ENCODE data around the gene PRKCE.
"Not testable (repeated sequence)": the region's sequence is repeated elsewhere in the genome, so short reads cannot be mapped to it uniquely, and the experiment has no call there.

The PRKCE gene

DNA sequence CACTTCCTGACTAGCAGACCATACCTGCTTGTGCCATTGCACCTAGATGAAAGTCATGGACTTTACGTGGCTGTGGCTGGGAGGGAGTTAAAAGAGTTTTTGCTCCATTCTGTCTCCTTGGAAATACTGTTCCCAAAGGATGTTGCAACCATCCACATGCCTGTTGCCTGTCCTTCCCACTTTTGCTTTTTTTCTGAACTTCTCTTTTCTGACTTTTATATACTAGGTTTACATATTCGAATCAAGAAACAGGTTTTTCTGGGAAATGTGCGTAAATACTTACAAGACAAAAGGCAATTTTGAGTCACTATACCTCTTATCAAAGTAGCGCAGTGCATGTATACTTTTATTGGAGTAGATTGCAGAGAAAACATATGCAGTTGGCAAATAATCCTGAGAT, 244.8 kb downstream of the PRKCE start:
- DNase-seq: no peak

DNA sequence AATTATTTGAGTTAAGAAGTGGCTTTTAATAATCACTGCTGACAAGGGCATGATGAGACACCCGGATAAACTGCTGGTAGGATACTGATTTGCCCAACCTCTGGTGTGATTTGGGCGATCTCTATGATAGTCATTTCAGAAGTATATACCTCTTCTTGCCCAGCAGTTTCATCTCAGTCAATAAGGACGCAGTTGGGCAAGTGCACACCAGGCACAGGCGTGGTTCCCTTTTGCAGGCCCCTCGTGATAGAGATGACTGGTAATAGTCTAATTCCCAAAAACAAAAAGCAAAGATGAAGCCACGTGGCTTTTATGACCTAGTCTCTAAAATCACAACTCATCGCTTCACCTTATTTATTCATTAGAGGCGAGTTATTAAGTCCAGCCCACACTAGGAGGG, 246.4 kb downstream of the PRKCE start:
- no peak for DNase-seq

DNA sequence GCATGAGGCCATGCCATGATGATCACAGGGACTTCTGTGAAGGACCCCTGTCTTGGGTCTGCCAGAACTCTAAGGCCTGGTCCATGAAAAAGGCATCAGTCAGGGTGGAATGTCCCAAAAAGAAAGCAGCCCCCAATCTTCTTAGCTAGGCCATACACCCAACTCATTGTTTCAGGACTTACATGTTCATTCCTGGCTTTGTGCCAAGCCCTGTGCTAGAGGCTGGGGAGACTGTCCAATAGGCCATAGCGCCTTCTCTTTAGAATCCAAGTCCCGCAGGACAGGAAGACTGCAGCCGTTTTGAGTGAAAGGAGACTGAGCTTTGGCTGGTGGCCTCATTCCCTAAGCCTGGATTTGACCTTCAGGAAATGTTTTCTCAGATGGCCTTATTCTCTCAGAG, 247.3 kb downstream of the PRKCE start:
- peak; percentile 23 for DNase-seq

DNA sequence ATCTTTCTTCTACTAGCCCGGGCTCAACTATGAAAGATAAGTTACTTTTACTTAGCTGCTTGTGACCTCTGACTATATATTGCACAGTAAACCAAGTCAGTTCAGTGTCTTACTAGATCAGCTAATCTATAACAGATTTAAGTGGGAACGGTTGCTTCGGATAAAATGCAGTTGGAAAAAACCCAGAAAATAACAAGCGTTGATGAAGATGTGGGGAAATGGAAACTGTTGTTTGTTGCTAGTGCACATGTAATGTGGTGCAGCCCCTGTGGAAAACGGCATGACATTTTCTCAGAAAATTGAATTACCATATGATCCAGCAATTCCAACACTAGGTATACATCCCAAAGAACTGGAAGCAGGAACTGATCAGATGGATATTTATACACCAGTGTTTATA, 248.5 kb downstream of the PRKCE start:
- DNase-seq: no peak

DNA sequence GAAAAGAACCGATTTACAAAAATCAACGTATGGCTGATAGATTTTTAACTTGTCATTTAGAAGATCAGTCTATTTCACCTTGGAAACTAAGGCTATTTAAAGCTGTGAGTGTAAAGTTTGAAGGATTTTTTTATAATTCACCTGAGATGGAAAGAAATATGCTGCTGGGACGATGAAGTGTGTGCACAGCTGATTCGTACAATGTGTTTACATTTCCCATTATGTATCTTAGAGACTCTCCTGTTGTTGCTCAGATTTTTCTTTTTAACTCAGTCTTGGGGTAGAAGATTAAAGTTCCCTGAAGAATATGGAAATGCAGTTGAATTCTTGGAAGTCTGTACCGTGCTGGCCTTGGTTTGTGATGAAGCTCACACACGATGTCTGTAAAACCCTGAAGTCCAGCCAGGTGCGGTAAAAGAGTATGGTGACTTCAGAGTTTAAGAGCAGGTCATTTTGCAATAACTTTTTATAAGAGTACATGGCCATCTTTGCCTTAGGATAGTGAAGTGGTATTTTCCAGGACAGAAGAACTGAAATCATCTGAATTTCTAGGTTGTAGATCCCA, 250.1 kb downstream of the PRKCE start:
- DNase-seq: no peak

DNA sequence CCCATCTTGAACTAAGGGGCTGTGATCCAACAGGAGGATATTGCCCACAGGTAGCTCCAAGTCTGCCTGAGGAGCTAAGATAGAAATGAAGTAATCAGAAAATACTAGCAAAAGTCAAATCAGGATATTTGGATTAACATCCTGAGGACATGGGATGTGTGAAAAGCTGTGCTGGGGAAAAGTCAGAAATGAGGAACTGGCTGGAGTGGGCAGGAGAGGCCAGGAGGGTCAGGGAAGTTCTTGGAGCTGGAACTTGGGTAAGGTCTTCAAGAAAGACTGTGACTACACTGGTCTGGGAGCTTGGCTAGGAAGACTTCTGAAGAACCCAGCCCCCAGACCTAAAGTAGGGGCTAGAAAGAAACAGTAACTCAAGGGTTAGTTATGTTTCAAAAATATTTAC, 250.9 kb downstream of the PRKCE start:
- no peak for DNase-seq

DNA sequence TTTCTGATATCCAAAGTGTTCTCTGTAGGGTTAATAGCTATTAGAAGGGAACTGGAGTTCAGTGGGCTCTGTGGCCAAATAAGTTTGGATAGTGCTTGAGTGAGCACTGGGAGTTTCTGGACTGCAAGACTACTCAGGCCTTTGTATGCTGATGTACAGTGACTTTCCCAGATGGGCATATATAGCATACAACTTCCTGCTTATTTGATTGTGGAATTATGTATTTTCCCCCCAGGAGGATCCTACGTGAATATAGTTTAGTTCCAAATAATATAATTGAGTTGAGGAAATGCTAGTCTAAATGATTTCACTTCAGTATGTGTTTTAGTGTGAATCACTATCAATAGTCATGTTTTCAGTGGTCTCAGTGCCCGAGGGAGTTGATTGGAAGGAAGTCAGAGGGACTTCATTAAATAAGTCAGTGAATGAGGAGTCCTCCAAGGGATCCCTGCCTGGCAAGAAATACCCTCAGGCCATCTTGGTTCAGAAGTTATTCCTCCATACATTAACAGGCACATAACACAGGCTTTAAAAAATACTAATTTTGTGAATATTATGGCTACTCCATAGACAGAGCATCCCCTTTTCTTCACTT, 251.4 kb downstream of the PRKCE start:
- peak; percentile 45 for DNase-seq

DNA sequence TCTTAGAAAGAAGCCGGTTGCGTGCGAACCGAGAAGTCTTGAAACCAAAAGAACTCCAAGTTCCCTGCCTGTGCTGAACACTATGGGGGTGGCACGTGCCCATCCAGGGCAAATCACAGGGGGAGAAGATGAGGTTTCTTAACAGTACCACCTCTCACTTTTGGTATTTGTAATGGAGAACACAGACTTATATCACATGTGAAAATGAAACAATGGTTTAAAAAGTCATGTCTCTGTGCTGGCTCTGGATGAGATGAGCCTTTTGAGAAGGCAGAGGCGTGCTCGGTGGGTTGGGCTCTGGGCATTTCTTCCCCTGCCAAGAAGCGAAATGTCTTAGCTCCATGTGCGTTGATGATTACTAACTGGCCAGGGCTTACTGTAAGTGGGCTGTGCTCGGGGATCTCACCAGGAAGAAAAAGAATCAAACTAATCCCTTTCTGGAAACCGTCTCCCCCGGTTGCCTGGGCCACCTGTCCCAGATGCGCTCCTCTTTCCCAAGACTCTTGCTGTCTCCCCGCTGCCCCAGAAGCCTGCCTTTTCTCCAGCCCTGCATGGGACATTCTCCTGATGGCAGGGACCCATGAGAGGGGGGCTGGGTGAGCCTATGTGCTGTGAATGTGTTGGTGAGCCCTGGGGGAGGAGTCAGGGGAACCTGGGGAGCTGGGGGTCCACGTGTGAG, 252.9 kb downstream of the PRKCE start:
- DNase-seq: no peak

DNA sequence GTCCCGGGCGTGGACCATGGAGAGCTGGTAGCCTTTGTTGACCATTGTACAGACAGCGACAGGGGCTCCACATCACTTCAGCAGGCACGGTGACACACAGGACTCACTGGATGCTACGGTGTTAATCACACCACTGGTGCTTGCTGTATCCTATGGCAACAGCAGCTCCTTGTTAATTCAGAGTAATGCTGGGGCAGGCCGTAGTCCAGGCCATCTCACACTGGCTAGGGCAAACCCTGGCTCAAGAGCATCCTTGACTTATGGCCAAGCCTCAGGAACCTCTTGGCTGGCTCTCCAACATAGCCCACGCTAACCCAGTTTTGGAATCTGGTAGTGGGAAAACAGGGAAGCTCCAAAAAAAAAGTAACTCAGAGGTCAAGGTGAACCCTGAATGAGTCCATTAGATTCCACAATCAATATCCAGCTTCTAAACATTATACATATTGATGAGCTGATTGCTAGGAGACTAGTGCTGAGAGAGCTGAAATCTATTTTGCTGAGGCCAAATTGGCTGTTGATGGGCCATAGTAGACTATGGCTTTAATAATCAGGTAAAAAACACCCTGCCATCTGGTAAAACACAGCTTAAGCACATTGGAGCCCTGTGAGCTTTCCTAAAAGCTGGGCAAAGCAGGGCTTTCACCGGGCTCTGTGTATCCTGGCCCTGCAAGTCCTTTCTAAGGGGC, 253.6 kb downstream of the PRKCE start:
- DNase-seq: no peak

DNA sequence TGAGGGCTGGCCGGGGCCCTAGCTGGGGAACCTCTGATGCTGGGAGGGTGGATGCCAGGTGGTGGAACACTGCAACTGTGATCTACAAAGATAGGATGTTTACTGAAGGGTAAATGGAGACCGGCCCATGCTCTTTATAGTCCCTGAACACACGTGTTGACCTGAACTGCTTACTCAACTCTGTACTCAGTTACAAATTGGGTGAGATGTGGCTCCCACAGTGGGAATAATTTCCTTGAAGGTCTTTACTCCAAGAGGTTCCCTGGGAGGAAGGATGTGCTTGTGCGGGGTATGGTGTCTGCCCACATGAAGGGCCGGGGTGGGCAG, 254.1 kb downstream of the PRKCE start:
- no peak for DNase-seq

DNA sequence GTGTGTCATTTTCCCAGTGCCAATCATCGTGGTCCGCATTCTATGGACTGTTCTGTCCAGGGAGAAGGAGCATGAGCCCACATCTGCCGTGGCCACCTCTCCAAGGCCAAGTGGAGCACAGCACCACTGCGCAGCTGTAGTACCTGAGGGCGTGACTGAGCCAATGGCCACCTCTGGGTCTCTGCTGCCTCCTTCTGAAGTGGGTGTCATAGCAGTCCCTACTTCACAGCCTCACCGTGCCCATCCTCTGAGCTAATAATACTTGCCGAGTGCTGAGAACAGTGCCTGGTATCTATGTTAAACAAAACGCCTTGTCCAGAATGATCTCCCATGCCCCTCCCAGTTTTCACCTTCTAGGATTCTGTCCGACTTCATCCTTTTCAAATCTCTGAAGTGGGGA, 256.1 kb downstream of the PRKCE start:
- no peak for DNase-seq

DNA sequence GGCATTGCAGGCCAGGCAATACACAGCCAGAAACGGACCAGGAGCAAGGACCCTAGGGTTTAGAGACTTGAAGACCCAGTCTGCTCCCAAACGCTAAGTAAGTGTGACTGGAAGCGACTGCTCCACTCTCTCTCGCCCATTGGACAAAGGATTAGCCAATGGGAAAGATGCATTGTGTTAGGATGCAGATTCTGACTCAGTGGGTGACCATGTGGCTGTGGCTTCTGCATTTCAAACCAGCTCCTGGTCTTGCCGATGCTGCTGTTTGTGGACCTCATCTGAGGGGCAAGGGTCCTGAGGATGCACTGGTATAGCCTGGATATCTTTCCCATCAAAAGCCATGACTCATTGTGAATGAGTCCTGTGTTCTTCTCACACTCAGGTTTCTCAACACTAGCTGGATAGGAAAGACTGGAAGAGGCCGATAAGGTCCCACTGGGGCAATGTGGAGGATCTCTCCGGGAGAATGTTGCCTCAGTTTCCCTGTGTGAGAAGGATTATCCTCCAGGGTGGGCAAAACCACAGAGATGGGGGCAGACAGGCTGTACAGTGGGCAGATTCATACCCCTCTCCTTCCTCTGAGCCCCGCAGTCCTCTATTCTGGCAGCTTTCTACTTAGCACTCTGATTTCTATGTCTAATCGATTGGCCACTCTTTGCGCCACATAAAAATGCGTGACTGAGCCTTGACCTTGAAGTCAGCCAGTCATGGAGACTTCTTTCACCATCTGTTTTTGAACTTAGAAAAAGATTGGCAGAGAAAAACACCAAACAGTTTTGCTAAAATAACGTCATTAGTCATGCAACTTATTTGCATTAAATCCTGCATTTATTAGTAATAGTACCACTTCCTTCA, 257.1 kb downstream of the PRKCE start:
- no peak for DNase-seq

DNA sequence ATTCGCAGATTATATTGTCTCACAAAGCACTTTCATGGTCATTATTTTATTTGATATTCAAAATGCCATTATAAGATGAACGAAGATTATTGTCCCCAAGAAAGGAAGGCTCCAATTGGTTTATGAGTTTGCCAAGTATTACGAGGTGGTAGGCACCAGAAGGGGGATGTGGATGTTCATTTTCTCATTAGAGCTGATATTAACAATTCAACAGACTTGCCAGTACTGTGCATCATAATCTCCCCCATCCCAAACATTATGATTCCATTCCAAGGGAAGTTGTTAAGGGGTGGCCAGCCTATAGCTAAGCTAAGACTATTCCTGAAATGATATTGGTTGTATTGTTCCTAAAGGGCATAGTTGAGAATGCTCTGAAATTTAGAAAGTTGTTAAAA, 257.7 kb downstream of the PRKCE start:
- DNase-seq: no peak

DNA sequence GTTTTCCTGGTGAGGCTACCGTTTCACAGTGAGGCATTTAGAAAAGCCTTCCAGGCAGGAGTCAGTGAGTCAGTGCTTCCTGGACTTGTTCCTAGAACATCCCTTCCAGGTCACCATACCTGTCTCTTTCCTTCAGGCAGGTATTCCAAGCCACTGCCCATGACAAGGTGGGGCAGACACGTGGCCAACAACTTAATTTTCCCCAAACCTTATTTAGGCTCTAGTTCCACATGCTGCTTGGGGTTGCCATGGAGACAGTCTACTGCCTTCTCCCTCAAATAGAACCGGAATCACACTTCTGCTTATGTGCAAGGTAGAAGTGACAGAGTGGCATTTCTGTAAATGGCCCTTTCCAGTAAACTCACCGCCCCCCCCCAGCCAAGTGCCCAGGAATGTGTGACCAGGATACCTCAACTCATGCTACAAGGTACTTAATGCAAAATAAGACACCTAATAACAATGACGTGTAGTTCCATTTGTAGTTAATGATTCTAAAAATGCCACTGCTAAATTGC, 258.3 kb downstream of the PRKCE start:
- no peak for DNase-seq

DNA sequence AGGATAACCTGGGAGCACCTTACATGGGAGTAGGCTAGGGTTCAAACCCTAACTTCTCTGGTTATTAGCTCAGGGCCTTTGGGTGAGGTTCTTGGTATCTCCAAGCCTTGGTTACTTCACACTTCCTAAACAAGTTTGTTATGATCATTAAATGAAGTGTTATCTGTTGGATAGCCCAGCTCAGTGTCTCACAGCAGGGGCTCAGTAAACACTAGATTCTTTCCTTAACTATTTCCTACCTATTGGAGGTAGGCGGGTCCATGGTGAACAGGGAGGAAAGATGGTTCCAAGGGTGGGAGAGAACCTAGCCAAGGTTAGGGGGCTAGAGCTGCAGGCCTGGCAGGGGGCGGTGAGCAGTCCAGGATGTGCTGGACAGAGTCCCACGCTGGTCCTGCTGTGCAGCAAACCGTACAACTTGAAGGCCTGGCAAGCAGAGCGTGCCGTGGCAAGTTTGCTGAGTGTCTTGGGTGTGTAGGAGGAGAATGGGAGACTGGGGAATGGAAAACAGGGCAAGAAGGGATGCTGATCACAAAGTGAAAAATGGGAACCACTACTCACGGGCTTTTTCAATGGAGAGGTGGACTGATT, 259.1 kb downstream of the PRKCE start:
- no peak for DNase-seq

DNA sequence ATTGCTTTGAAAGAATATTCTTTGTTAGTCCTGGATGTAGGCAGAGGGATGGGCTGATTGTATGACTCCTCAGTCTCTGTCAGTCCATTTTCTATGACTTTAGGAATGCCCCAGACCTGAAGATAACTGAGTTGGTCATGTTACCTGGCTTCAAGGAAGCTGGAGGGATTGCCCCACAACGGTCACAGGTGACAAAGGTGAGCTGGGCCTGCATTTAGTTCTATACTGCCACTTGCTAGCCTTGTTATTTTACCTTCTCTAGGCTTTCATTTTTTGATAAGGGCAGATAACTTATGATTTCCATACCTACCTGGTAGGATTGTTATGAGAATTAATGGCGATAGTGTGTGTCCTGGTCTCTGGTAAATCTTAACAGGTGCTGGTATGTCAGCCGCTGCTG, 260.1 kb downstream of the PRKCE start:
- DNase-seq: no peak

DNA sequence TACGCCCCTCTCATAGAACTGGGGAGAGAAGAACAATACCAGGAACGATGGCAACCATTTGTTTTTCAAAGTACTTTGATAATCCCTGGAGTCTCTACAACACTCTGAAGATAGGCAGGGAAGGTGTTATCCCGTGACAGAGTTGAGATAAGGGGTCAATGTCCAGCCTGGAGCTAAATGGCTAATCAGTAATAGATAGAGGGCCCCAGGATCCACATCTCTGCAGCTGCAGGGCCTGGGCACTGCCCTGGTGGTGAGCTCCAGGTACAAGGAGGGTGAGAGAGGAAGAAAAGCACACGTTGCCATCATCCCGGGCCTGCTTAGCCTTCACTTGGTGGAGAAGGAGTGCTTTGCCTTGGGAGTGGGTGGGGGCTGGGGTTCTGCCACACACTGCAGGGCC, 260.6 kb downstream of the PRKCE start:
- DNase-seq: no peak

DNA sequence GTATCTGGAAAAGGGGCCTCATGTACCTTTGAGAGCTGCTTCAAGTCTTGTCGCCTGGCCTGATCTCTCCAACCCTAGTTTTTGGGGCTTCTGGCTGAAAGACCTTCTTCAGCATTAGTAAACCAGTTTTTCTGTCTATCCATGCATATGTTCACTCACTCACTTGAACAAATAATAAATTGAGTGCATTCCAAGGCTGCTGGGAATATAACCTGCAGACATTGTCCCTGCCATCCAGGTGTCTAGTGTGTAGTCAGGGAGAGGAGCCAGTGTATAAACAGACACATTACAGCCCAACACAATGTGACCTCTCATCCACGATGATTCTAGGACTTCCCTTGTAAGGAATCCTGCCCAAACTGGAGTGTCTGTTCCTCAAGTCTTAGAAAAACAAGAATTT, 262.1 kb downstream of the PRKCE start:
- DNase-seq: no peak

DNA sequence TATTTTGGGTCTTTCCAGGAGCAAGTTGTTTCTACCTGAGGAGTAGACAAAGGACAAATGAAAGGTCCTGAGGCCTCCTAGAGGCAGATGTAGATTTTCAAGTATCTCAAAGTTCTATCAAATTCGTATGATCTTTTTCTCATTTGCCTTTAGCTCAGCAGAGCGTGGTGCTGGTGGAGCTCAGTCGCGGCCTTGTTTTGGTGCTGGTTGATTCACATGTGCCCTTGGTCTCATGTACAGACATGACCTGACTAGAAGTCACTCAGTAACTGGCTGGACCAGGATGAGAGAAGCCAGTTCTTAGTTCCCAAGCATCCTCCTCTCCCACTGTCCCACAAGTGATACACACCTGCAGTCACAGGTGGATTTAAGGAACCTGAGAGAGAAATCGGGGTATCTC, 264.0 kb downstream of the PRKCE start:
- no peak for DNase-seq

DNA sequence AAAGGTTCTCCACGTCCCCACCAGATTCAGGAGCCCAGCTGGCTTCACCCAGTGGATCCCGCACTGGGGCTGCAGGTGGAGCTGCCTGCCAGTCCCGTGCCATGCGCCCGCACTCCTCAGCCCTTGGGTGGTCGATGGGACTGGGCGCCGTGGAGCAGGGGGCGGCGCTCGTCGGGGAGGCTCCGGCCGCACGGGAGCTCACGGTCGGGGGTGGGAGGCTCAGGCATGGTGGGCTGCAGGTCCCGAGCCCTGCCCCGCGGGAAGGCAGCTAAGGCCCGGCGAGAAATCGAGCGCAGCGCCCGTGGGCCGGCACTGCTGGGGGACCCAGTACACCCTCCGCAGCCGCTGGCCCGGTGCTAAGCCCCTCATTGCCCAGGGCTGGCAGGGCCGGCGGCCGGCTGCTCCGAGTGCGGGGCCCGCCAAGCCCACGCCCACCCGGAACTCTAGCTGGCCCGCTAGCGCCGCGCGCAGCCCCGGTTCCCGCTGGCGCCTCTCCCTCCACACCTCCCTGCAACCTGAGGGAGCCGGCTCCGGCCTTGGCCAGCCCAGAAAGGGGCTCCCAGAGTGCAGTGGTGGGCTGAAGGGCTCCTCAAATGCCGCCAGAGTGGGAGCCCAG, 266.2 kb downstream of the PRKCE start:
- DNase-seq: not testable (repeated sequence)

DNA sequence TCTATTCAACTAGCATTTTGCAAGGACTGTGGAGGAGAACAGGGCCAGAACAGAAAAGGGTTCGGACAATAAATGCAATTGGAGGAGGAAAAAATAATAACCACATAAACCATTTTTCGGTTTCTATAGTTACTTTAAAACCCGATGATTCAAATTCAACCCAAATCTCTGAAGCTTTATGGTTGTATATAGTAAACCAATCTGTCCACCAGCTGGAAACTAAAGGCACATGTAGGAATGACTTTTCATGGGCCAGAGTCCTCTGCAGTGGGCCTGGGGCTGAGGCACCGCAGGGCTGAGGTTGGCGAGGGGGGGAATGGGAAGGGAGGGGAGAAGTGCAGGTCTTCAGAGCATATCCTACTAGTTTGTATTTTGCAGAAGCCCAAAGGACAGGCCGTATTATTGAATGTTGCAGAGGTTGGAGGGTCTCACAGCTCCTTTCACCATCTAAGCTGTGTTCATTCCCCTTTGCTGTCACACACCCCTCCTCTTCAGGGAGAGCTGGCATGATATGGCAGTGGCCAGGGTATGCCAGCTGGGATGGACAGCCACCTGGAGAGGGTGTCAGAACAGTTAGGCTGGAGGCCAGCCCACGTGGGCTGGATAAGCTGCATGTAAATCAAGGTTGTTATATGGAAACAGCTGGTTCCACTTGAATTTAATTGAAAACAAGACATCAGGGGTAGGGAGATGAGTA, 267.1 kb downstream of the PRKCE start:
- DNase-seq: no peak

DNA sequence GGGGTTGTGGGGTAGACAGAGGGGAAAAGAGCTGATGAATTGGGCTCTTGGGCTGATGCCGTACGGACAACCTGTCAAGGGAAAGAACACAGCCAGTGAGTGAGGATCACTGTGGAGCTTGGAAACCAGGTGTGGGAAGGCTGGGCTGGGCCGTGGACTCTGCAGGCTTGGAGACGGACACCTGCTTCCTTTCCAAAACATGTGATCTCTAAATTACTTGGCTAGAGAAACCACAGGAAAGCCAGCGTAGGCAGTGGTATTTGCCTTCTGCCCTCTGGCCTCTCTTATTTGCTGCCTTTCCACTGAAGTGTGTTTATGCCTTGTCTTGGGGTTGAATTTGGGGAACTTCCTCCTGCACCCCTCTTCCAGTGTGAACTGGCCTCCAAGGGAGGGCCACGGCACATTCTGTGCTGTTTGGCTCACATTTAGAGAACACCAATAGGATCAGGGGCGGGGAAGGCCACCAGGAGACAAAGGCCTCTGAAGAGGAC, 267.7 kb downstream of the PRKCE start:
- DNase-seq: no peak

Data from fibroblast of skin of right biceps (primary cell).